Stimulated activated CD4-positive, alpha-beta T cell treated with anti-CD3 and anti-CD28 coated beads, Interleukin-12 subunit alpha, Interleukin-12 subunit beta, amount 100 ng/mL, for 48 hours (primary cell): ENCODE results near the gene SFR1.
A peak's percentile ranks its signal among the peaks of the same experiment; 100 is the strongest.

ENCODE experiments used
- DNase-seq, 3 donors: peaks; one replicate each; pipeline ENCODE4 v3.0.0-alpha.2; 2020; ENCODE audit warnings: low read depth in 2 of 3, low spot score in 1 of 3

Gene SFR1

GRCh38 chr10:104104418-104104817 lies 17.6 kb upstream of the SFR1 start:
- DNase-seq, result no peak

- DNase-seq, result no peak
Observed at GRCh38 chr10:104104926-104105325, 17.0 kb upstream of the SFR1 start.

- no peak for DNase-seq
Observed at GRCh38 chr10:104109908-104110662, 11.9 kb upstream of the SFR1 start.

GRCh38 chr10:104113376-104113956 lies 8.5 kb upstream of the SFR1 start:
- DNase-seq, result no peak

GRCh38 chr10:104117839-104118323 lies 4.1 kb upstream of the SFR1 start:
- DNase-seq, result no peak

GRCh38 chr10:104119996-104120395 lies 2.0 kb upstream of the SFR1 start:
- DNase-seq, result no peak

GRCh38 chr10:104120512-104120902 lies 1.5 kb upstream of the SFR1 start:
- no peak for DNase-seq

- DNase-seq, result peak; percentile 65 to 89 (median 71)
Observed at GRCh38 chr10:104120903-104121484, 977 bp upstream of the SFR1 start.

- peak in 1 of 3 donors; percentile 24 for DNase-seq
Observed at GRCh38 chr10:104122225-104123107, 495 bp downstream of the SFR1 start.

GRCh38 chr10:104123397-104123796 lies 1.4 kb downstream of the SFR1 start:
- DNase-seq, result no peak

GRCh38 chr10:104127411-104127810 lies 5.4 kb downstream of the SFR1 start:
- DNase-seq, result no peak

- no peak for DNase-seq
Observed at GRCh38 chr10:104128214-104128613, 6.2 kb downstream of the SFR1 start.

GRCh38 chr10:104130041-104130440 lies 8.1 kb downstream of the SFR1 start:
- no peak for DNase-seq

GRCh38 chr10:104138131-104138530 lies 16.2 kb downstream of the SFR1 start:
- no peak for DNase-seq

- no peak for DNase-seq
Observed at GRCh38 chr10:104139221-104139620, 17.2 kb downstream of the SFR1 start.

GRCh38 chr10:104142081-104142480 lies 20.1 kb downstream of the SFR1 start:
- DNase-seq, result no peak

GRCh38 chr10:104143829-104144228 lies 21.9 kb downstream of the SFR1 start:
- DNase-seq, result no peak

- no peak for DNase-seq
Observed at GRCh38 chr10:104144931-104145330, 23.0 kb downstream of the SFR1 start.

- no peak for DNase-seq
Observed at GRCh38 chr10:104146882-104147281, 24.9 kb downstream of the SFR1 start.

GRCh38 chr10:104150139-104150538 lies 28.2 kb downstream of the SFR1 start:
- DNase-seq, result no peak

GRCh38 chr10:104151737-104152136 lies 29.8 kb downstream of the SFR1 start:
- DNase-seq, result no peak
